Activated CD4-positive, CD25-positive, alpha-beta regulatory T cell treated with anti-CD3 and anti-CD28 coated beads, Interleukin-2, amount 50 U/mL, for 72 hours (primary cell): ENCODE measurements around the gene ACSS2.
"Not testable (repeated sequence)": the region's sequence is repeated elsewhere in the genome, so short reads cannot be mapped to it uniquely, and the experiment has no call there.

Source experiments
- DNase-seq: peaks from one replicate; pipeline ENCODE4 v3.0.0; 2021

ACSS2 gene

DNA sequence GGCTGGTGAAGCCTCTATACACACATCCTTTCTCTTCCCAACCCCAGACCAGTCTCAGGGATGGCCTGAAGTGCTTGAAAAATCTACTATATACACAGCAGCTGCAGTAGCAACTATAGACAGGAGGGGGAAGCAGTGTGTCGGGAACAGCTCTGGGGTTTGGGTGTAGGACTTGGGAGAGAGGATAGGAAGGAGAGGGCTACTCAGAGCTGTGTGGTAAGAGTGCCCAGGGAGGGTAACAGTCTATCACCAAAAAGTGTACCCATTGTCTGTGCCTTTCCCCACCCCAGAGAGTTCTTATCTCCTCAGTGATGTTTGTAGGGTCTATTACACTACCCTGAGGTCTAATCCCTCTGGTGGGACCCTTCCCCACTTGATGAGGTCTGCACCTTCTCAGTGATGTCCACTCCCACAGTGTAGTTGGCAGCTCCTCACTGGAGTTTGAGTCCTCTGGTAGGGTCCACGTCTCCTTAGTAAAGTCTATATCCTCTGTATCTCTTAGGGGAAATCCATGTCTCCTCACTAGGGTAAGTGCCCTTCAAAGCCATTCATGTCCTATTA, 2.2 kb upstream of the ACSS2 start:
- DNase-seq = peak; percentile 50

DNA sequence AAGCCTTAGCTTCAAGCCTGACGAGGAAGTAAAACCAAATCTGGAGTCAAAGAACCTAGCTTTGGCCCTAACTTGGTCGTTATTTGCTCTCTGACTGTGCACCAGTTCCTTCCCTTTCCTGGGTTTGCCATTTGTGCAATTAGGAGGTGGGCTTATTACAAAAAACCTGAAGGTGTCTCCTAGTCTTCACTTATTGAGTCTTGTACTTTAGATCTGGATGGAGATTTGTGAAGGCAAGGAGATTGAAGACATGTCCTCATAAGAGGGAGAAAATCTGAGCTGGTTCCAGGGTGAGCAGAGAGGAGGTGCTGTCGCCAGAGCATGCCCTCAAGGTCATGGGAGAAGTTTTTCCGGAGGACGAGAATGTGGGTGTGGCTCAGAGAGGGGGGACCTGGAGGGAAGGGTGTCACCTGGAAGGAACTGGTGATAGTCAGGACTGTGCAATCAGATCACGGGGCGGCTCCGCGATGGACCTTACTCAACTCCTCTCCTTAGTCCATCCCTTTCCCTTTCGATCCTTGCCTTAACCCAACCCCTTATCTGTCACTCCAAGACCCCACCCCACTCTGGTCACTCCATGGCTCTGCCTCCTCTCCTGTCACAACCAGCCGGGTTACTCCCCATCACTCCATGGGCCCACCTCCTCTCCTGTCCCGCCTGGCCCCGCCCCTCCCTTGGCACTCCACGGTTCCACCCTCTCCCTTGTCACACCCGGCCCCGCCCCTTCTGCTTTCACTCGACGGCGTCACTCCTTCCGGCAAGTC, 588 bp upstream of the ACSS2 start:
- no peak for DNase-seq

GRCh38 chr20:34880215-34880850, 3.9 kb downstream of the ACSS2 start:
- DNase-seq = no peak

GRCh38 chr20:34880971-34881370, 4.6 kb downstream of the ACSS2 start:
- not testable (repeated sequence) for DNase-seq

- DNase-seq = no peak
Observed at GRCh38 chr20:34881689-34882088, 5.3 kb downstream of the ACSS2 start.

- no peak for DNase-seq
Observed at GRCh38 chr20:34883087-34883688, 6.8 kb downstream of the ACSS2 start.

DNA sequence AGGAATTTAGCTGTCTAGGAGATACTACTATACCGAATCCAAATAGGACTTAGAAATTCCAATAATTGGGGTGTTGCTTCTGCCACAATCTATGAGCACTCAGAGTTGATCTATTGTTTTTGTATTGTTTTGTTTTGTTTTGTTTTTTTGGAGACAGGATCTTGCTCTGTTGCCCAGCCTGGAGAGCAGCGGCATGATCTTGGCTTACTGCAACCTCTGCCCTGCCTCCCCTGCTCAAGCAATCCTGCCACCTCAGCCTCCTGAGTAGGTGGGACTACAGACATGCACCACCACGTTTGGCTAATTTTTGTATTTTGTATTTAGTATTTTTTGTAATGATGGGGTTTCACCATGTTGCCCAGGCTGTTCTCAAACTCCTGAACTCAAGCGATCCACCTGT, 7.4 kb downstream of the ACSS2 start:
- DNase-seq = no peak

DNA sequence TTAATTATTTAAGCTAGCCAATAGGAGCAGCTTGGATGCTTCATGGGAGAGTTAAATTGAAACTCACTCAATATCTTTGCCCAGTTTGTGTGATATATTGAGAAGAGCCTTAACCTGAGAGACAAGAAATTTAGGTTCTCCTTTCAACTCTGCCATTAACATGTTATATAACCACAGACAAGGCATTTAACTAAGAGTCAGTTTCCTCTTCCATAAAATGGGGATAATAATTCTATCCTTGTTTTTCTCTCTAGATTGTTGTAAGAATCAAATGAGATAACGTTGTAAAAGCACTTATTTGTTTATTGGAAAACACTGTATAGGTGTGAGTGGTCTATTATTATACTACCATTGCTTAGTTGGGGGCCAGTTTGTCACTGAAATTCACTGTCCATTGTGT, 7.8 kb downstream of the ACSS2 start:
- no peak for DNase-seq

DNA sequence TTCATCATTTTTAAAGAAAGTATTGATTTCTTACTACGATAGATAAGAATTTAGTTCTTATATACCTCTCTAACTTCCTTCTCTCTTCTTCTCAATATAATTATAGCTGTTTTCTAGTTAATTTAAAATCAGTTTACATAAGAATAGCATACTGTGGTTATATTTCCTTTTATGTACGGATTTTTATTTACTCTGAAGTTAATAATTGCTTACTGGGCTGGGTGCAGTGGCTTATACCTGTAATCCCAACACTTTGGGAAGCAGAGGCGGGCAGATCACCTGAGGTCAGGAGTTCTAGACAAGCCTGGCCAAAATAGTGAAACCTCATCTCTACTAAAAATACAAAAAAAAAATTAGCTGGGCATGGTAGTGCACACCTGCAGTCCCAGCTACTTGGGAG, 9.7 kb downstream of the ACSS2 start:
- DNase-seq = no peak

- no peak for DNase-seq
Observed at GRCh38 chr20:34887023-34887422, 10.6 kb downstream of the ACSS2 start.

- DNase-seq = no peak
Observed at GRCh38 chr20:34888468-34888867, 12.1 kb downstream of the ACSS2 start.

GRCh38 chr20:34891166-34892062, 15.0 kb downstream of the ACSS2 start:
- no peak for DNase-seq

DNA sequence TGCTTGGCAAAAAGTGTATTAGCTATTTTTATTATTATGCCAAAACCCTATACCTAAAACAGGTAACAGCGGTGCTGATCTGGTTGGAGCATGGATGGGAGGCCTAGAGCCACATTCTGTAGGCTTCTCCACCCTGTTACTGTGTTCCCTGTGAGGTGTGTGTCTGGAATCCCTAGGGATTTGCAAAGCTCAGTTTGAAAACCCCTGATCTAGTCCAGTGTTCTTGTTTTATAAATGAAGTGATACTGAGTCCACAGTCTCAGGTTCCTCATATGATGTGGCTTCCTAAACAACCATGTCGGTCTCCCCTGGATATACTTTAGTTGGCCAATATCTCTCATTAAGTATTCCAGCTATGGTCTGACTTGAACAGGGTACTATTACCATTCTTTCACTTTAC, 16.3 kb downstream of the ACSS2 start:
- DNase-seq = no peak

DNA sequence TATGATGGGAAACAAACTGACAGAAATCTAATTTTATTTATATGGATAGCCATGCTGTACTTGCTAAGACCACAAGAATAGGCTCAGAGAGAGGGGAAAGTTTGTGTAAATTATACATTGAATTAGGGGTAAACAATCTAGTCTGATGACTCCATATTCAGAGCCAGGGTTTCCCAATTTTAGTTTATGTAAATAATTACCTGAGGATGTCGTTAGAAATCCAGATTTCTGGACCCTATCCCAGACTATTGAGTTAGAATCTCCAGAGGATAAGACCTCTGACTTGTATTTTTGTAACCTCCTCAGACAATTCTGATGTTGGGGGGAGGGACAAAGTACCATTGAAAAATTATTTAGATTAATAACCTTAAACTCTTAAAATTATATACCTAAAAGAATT, 18.3 kb downstream of the ACSS2 start:
- no peak for DNase-seq

GRCh38 chr20:34895465-34895864, 19.1 kb downstream of the ACSS2 start:
- DNase-seq = no peak

DNA sequence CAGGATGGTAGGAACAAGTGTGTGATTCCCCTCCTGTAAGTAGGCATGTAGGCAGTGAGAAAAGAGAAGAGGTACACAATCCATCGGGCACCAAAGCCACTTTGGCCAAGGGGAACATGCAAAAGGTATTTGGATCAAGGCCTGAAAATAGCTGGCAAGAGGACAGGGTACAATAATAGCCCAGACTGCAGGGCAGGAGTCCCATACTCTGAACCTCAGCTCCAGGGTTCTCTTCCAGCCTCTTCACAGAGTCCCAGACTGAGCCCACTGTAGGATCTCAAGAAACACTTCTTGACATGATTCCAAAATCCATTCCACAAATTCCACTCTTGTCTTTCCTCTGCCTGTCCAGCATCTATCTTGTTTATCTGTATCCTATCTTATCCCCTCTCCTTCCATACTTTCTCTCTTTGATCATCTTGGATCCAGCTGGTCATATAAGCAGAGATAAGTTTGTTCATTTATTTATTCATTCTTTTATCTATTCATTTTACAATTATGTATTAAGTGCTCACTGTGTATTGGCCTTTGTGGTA, 19.7 kb downstream of the ACSS2 start:
- no peak for DNase-seq

DNA sequence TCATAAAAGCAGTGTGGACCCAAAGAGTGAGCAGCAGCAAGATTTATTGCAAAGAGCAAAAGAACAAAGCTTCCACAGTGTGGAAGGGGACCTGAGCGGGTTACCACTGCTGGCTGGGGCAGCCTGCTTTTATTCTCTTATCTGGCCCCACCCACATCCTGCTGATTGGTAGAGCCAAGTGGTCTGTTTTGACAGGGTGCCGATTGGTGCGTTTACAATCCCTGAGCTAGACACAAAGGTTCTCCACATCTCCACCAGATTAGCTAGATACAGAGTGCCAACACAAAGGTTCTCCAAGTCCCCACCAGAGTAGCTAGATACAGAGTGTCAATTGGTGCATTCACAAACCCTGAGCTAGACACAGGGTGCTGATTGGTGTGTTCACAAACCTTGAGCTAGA, 21.7 kb downstream of the ACSS2 start:
- not testable (repeated sequence) for DNase-seq

DNA sequence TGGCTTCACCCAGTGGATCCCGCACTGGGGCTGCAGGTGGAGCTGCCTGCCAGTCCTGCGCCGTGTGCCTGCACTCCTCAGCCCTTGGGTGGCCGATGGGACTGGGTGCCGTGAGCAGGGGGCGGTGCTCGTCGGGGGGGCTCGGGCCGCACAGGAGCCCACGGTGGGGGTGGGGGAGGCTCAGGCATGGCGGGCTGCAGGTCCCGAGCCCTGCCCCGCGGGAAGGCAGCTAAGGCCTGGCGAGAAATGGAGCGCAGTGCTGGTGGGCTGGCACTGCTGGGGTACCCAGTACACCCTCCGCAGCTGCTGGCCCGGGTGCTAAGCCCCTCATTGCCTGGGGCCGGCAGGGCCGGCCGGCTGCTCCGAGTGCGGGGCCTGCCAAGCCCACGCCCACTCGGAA, 22.3 kb downstream of the ACSS2 start:
- not testable (repeated sequence) for DNase-seq

DNA sequence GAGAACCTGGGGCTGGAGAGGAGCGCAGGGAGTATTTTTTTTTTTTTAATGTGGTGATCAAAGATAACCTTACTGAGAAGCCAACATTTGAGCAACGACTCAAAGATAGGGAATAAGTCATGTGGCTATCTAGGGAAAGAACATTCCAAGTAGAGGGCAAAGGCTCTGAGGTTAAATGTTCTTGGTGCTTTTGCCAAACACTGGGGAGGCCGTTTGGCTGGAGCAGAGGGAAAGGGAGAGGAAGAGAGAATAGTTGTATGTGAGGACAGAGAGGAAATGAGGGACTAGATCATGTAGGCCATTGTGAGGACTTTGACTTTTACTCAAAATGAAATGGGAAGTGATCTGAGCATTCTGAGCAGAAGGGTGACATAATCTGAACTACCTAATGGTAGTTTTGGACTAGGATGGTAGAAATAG, 27.8 kb downstream of the ACSS2 start:
- no peak for DNase-seq

- no peak for DNase-seq
Observed at GRCh38 chr20:34907616-34908469, 31.4 kb downstream of the ACSS2 start.

GRCh38 chr20:34915131-34915530, 38.7 kb downstream of the ACSS2 start:
- DNase-seq = no peak
